Middle frontal gyrus (tissue), 1 donor: ENCODE results near the gene SLC44A1.

Source experiments
- DNase-seq: peaks from one replicate; pipeline ENCODE4 v3.0.0-alpha.2; 2015; ENCODE audit warnings: low spot score; ENCODE audit errors: extremely low spot score

The SLC44A1 gene

DNA sequence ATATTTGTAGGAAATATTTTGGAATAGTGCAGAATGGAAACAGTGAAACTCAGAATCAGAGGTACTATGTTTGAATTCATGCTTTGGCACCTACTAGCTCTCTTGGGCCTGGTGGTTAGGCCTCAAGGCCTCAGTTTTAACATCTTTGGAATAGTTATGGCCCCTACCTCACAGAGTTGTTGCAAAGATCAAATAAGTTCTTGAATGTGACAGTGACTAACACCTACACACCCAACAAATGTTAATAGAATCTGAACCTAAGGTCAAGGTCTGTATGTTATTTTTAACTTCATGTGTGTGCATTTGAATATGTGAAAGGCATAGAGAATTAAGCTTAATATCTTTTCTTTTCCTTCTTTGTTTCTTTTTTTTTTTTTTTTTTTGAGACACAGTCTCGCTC, 87.3 kb downstream of the SLC44A1 start:
- no peak for DNase-seq

- no peak for DNase-seq
Observed at GRCh38 chr9:105332471-105332870, 88.0 kb downstream of the SLC44A1 start.

GRCh38 chr9:105333076-105333475, 88.6 kb downstream of the SLC44A1 start:
- DNase-seq = no peak

- DNase-seq = no peak
Observed at GRCh38 chr9:105333811-105334210, 89.4 kb downstream of the SLC44A1 start.

GRCh38 chr9:105338308-105338707, 93.9 kb downstream of the SLC44A1 start:
- no peak for DNase-seq

GRCh38 chr9:105339849-105340248, 95.4 kb downstream of the SLC44A1 start:
- no peak for DNase-seq

DNA sequence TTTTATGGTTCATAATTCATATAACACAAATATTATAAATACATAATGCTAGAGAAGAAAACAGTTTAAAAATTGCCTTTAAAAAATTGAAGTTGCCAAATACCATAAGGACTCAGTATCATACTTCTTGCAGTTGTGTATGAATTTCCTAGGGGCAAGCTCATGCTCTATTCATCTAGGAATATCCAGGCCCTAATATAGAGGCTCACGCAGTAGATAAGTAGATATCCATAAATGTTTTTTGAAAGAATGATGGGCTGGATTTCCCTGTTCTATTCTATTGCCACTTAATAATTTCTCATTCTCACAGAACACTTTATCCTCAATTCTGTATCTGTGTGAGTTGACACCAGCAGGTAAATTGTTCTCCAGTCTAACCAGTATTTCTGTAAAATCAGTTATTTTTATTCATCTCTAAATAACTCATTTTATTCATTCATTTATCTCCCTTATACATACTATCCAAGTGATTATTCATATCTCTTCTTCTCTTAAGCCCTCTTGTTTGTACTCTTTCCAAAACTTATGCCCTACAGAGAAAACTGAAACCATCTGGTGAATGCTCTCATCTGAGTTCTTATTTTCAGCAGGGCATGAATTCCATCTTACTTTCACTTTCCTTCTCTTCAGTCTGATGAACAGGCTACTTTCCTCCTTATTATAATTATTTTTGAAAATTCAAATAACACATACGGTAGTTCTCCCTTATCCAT, 97.1 kb downstream of the SLC44A1 start:
- DNase-seq = no peak

DNA sequence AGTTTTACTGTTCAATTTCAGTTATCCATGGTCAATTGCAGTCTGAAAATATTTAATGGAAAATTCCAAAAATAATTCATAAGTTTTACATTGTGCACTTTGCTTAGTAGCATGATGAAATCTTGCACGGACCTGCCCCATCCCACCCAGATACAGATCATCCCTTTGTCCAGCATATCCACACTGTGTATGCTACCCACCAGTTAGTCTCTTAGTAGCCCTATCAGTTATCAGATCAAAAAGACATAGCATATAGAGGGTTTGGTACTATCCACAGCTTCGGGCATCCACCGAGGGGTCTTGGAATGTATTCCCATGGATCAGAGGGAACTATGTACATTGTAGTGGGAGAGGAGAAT, 97.7 kb downstream of the SLC44A1 start:
- no peak for DNase-seq

- no peak for DNase-seq
Observed at GRCh38 chr9:105344283-105344682, 99.8 kb downstream of the SLC44A1 start.

DNA sequence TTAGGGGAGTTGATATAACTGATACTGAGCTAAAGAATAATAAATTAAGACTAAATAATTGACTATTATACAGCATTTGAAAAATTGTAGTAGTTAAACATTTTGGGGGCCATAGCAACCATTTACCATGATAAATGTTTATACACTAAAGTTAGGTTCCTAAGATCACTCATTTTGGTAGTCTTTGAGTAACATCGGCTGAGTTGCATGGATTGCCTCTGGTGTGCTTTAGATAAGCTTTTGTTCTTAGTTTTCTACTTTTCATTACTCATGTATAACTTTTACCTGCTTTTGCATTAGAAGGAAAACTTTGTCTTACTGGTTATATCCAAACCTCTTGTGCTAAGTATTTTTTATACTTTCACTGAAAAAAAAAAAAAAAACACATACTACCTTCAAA, 101.2 kb downstream of the SLC44A1 start:
- no peak for DNase-seq

- DNase-seq = no peak
Observed at GRCh38 chr9:105346273-105346672, 101.8 kb downstream of the SLC44A1 start.

DNA sequence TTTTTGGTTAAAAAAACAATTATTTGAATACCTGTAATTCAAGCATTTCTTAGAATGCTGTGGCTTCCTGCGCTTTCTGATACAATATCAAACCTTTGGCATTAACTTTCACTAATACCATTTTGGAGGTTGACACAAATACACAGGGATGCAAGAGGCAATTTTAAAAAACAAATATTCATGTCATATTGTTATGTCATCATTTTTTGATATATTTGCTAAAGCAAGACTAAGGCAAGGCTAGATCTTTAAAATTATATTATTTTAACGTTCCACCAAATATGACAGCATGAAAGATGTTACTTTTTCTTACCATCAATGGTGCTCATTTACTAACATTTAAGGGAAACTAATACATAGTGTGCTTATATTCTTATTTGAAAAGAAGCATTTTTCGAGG, 110.0 kb downstream of the SLC44A1 start:
- DNase-seq = no peak

DNA sequence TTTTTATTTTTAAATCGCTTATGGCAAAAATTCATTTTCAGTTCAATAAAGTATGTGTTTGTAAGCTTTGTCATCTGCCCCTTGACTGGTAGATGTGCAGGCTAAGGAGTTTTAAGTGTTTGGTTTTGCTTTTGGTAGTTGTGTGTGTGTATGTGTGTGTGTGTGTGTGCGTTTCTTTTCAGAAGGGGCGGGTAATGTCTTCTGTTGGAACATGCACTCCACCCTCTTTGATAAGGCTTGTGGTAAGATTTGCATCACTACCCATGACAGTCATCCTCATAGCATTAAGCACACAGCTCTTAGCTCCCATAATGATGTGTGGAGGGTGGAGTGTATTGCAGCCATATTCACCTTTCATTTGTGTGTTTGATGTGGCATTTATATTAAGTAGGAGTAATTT, 111.3 kb downstream of the SLC44A1 start:
- no peak for DNase-seq

DNA sequence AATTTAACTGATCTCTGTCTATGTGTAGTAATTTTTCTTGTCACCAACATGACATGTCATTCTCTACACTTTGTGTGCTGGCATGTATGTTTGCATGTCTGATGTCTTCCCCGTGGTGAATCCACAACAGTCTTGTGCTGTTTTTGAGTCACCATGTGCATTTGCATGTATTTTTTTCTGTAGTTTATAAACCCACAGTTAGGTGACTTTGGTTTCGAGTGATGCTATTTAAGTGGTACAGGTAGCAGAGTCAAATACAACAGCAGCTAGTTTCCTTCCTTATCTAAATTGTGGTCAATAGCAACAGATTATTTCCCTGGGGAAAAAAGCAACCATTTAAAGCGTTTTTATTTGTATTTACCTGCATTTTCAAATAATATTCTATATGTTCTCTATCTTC, 113.5 kb downstream of the SLC44A1 start:
- no peak for DNase-seq

GRCh38 chr9:105359892-105360291, 115.4 kb downstream of the SLC44A1 start:
- no peak for DNase-seq

GRCh38 chr9:105360344-105360743, 115.9 kb downstream of the SLC44A1 start:
- no peak for DNase-seq

DNA sequence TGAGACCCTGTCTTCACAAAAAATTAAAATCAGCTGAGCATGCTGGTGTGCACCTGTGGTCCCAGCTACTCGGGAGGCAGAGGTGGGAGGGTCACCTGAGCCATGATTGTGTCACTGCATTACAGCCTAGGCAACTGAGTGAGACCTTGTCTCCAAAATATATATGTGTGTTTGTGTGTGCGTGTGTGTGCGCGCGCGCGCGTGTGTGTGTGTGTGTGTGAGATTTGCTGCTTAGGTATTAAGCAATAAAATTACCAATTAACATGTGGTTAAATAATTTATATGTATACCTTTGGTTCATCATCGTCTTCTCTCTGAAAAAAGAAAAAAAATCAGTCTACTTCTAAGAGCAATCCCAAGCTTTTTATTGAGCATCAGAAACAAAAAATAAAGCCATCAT, 117.4 kb downstream of the SLC44A1 start:
- no peak for DNase-seq

- DNase-seq = no peak
Observed at GRCh38 chr9:105362470-105362869, 118.0 kb downstream of the SLC44A1 start.

GRCh38 chr9:105363837-105364236, 119.4 kb downstream of the SLC44A1 start:
- DNase-seq = no peak

DNA sequence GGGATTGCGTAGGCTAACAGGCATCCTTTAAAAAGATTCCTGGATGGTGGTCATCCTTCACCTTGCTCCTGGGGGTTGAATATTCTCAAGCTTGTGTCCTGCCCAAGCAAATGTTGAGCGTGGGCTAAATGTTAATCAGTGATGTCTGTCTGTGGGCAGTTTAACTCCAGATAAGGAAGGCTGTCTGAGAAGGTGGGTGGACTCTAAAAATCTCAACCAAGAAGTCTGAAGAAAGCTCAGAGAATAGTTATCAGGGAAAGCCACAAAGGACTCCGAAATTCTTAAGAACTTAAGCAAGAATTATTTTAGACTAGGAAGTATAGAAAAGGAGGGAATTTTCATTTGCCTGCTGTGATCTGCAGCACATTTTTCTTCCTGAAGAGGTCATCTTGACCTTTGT, 125.5 kb downstream of the SLC44A1 start:
- DNase-seq = no peak

DNA sequence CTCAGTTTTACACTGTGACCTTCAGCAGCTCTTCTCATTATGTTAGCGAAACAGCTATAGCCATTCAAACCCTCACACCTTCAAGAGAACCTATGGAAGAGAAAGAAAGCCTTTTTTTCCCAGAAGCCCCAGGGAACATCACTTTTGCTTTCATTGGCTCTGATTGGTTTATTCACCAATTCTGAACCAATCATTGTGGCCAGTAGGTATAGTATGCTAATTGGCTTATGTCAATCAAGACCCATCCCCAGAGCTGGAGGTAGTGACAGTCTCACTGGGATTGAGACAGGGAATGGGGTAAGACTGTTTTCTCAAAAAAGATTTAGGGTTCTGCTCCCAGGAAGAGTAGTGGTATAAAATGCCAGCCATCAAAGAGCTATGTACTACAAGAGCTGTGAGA, 129.3 kb downstream of the SLC44A1 start:
- no peak for DNase-seq

GRCh38 chr9:105375323-105375722, 130.9 kb downstream of the SLC44A1 start:
- no peak for DNase-seq

DNA sequence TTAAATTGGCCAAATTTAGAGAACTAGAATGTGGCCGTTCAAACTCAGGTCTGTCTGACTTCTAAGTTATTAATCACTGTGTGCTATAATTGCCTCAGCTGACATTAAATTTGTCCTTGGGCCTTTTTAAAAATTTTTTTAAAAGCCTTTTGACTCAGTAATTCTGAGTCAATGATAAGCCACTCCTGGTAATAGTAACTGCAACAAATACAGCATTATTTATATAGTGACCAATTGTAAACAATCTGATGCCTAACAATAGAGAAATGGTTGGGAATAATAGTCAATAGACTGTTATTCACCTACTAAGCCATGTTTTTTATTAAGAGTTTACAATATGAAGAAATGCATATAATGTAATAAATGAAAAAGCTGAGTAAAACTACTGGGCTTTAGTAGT, 132.4 kb downstream of the SLC44A1 start:
- DNase-seq = no peak
